ENCODE data around the gene ZDHHC18.

- no peak for TF ChIP-seq TAF1 (IDR thresholded peaks at IDR 0.05; ENCODE audit: borderline replicate concordance, insufficient read depth, low read length)
- TF ChIP-seq POLR2AphosphoS5 (IDR thresholded peaks at IDR 0.05; ENCODE audit: low read depth, low read length): no peak
- TF ChIP-seq REST (IDR thresholded peaks at IDR 0.05; ENCODE audit: insufficient read depth in 1 of 2, low read depth in 2 of 2, low read length in 2 of 2): no peak
These were observed 31.7 kb downstream of the ZDHHC18 start for GRCh38 chr1:26858160-26858559.
